ENCODE data around the gene DCTN5.

- TF ChIP-seq CTCF (IDR thresholded peaks at IDR 0.05) (no peak), POLR2A (IDR thresholded peaks at IDR 0.05) (no peak)
Observed at GRCh38 chr16:23663918-23664317, 22.7 kb downstream of the DCTN5 start.

Data from body of pancreas (tissue), 4 donors.